ENCODE data around the gene OTUD5.
A peak's percentile ranks its signal among the peaks of the same experiment; 100 is the strongest.

OTUD5 gene

GRCh38 chrX:48897157-48897624 is 60.2 kb downstream of the OTUD5 start (continued):
- peak; percentile 29; the same call in 1 of the 2 replicates for TF ChIP-seq ZBTB11 (tag by site-specific recombination; conservative IDR thresholded peaks at IDR 0.05; ENCODE audit: low read depth)
- 0 out of 2 replicates have a peak, but pooled peaks have one; percentile 24 for TF ChIP-seq ZNF639 (tag by site-specific recombination; IDR thresholded peaks at IDR 0.05)
- TF ChIP-seq ZFP3 (tag by site-specific recombination; IDR thresholded peaks at IDR 0.05; ENCODE audit: low read depth), result no peak
- TF ChIP-seq ZBTB6 (tag by site-specific recombination; IDR thresholded peaks at IDR 0.05), result no peak
- TF ChIP-seq ZNF624 (tag by site-specific recombination; IDR thresholded peaks at IDR 0.05), result no peak
- peak; percentile 54; the same call in 1 of the 2 replicates for TF ChIP-seq IKZF3 (tag by site-specific recombination; IDR thresholded peaks at IDR 0.05)
- peak; percentile 46; the same call in 1 of the 2 replicates for TF ChIP-seq SP7 (tag by site-specific recombination; IDR thresholded peaks at IDR 0.05)
- TF ChIP-seq KLF16 (tag by site-specific recombination; IDR thresholded peaks at IDR 0.05), result peak; percentile 52; the same call in 1 of the 2 replicates
- 0 out of 2 replicates have a peak, but pooled peaks have one; percentile 30 for TF ChIP-seq ZBTB48 (tag by site-specific recombination; IDR thresholded peaks at IDR 0.05)
- peak; percentile 78 for TF ChIP-seq YY1 (tag by site-specific recombination; IDR thresholded peaks at IDR 0.05)
- no peak for TF ChIP-seq ZNF248 (tag by site-specific recombination; IDR thresholded peaks at IDR 0.05)
- TF ChIP-seq ZNF660 (tag by site-specific recombination; IDR thresholded peaks at IDR 0.05), result peak; percentile 8; the same call in 1 of the 2 replicates
- peak; percentile 100 for TF ChIP-seq SCRT2 (tag by site-specific recombination; IDR thresholded peaks at IDR 0.05)
- TF ChIP-seq SP3 (tag by site-specific recombination; IDR thresholded peaks at IDR 0.05), result peak; percentile 32
- TF ChIP-seq ZNF521 (tag by site-specific recombination; IDR thresholded peaks at IDR 0.05), result no peak
- TF ChIP-seq PATZ1 (tag by site-specific recombination; IDR thresholded peaks at IDR 0.05), result peak; percentile 30; the same call in 1 of the 2 replicates
- TF ChIP-seq ZNF10 (tag by site-specific recombination; IDR thresholded peaks at IDR 0.05), result peak; percentile 61; the same call in 1 of the 2 replicates
- TF ChIP-seq ZEB2 (tag by site-specific recombination; IDR thresholded peaks at IDR 0.05), result peak; percentile 29; the same call in 1 of the 2 replicates
- TF ChIP-seq PRDM10 (tag by site-specific recombination; IDR thresholded peaks at IDR 0.05), result peak; percentile 98
- TF ChIP-seq ZNF677 (tag by site-specific recombination; IDR thresholded peaks at IDR 0.05), result no peak
- TF ChIP-seq ZNF76 (tag by site-specific recombination; IDR thresholded peaks at IDR 0.05; ENCODE audit: borderline replicate concordance, low read depth), result peak; percentile 81
- TF ChIP-seq ZNF560 (tag by site-specific recombination; IDR thresholded peaks at IDR 0.05; ENCODE audit: borderline replicate concordance), result no peak
- TF ChIP-seq SP2 (tag by site-specific recombination; IDR thresholded peaks at IDR 0.05), result peak; percentile 29
- peak; percentile 11; the same call in 1 of the 2 replicates for TF ChIP-seq ZBTB17 (tag by site-specific recombination; IDR thresholded peaks at IDR 0.05)
- 0 out of 2 replicates have a peak, but pooled peaks have one; percentile 13 for TF ChIP-seq ZNF843 (tag by site-specific recombination; IDR thresholded peaks at IDR 0.05)
- TF ChIP-seq ZNF837 (tag by site-specific recombination; IDR thresholded peaks at IDR 0.05), result no peak
- TF ChIP-seq ZNF311 (tag by site-specific recombination; IDR thresholded peaks at IDR 0.05; ENCODE audit: borderline replicate concordance), result no peak
- no peak for TF ChIP-seq ZNF530 (tag by site-specific recombination; IDR thresholded peaks at IDR 0.05; ENCODE audit: low read depth)
- TF ChIP-seq ZNF174 (tag by site-specific recombination; IDR thresholded peaks at IDR 0.05), result no peak
- 0 out of 2 replicates have a peak, but pooled peaks have one; percentile 3 for TF ChIP-seq ZBTB8A (tag by site-specific recombination; IDR thresholded peaks at IDR 0.05)
